ENCODE data around the gene OTUB1. TPM values are rescaled to one million over a fixed set of nuclear protein-coding genes. Genes with fewer than 3 reads are reported as not detected.
"Not testable (repeated sequence)": the region's sequence is repeated elsewhere in the genome, so short reads cannot be mapped to it uniquely, and the experiment has no call there.

Gene OTUB1
- polyA plus RNA-seq, 2 donors: 54.6 to 91.5 TPM

DNA sequence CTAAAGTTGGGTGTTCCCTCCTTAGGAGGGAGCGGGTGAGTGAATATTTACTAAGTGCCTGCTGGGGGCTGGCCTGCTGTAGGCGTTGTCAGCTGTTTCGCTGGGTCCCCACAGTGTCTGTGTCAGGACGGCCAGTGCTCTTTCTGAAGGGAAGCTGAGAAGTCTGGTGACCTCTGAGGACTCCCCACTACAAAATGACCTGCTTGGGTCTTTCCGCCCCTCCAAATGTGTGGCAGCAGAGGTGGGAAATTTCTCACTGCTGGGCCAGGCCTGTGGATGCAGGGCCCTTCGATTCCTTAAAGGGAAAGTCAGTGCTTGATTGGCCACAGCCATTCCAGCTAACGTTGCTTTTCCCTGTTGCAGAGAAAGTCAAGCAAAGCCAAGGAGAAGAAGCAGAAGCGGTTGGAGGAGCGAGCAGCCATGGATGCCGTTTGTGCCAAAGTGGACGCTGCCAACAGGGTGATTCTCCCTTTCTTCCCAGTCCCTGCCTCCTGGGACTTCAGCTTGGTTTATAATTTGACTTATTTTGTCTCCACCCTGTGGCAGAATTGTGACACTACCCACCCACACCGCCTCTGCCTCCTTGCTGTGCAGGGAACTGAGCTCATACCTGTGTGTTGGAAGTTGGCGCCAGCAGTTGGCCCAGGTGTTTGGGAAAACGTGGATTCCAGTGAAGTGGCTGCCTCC, 40.6 kb upstream of the OTUB1 start:
- H3K36me3 ChIP-seq (ENCODE audit: control insufficient read depth in 2 of 2, insufficient read depth in 2 of 2, low read length in 1 of 2): peaks cover 0 to 9% of the 10 kb centered on the region in 2 donors
- WGBS, 2 donors: 32 to 39% methylated on average over 14 of the region's 14 CpGs
- no peaks in the 10 kb centered on the region for H3K9me3 ChIP-seq (ENCODE audit: control insufficient read depth in 2 of 2, insufficient read depth in 1 of 2, low read depth in 1 of 2, low read length in 1 of 2)
- H3K27me3 ChIP-seq (ENCODE audit: control insufficient read depth in 1 of 2, insufficient read depth in 2 of 2, low read length in 2 of 2): no peaks in the 10 kb centered on the region
- peaks cover 0 to 13% of the 10 kb centered on the region in 2 donors for H3K4me1 ChIP-seq (ENCODE audit: control insufficient read depth in 2 of 2, insufficient read depth in 2 of 2, low read length in 1 of 2)
- peak overlapping the region in 1 of 2 donors; percentile 5 for H3K27ac ChIP-seq (ENCODE audit: low read depth in 2 of 2, low read length in 1 of 2)
- no peak overlapping the region for H3K4me3 ChIP-seq (ENCODE audit: low read depth in 1 of 2, low read length in 2 of 2)

- no peaks in the 10 kb centered on the region for H3K9me3 ChIP-seq (ENCODE audit: control insufficient read depth in 2 of 2, insufficient read depth in 1 of 2, low read depth in 1 of 2, low read length in 1 of 2)
- peaks cover 8 to 18% of the 10 kb centered on the region in 2 donors for H3K36me3 ChIP-seq (ENCODE audit: control insufficient read depth in 2 of 2, insufficient read depth in 2 of 2, low read length in 1 of 2)
- H3K27ac ChIP-seq (ENCODE audit: low read depth in 2 of 2, low read length in 1 of 2): peak overlapping the region; percentile 78 to 88
- no peak overlapping the region for H3K4me3 ChIP-seq (ENCODE audit: low read depth in 1 of 2, low read length in 2 of 2)
- H3K4me1 ChIP-seq (ENCODE audit: control insufficient read depth in 2 of 2, insufficient read depth in 2 of 2, low read length in 1 of 2): peaks cover 0 to 8% of the 10 kb centered on the region in 2 donors
- no peaks in the 10 kb centered on the region for H3K27me3 ChIP-seq (ENCODE audit: control insufficient read depth in 1 of 2, insufficient read depth in 2 of 2, low read length in 2 of 2)
- WGBS, 2 donors: 45 to 56% methylated on average over 20 of the region's 20 CpGs
These were observed 34.3 kb upstream of the OTUB1 start for GRCh38 chr11:63951779-63952536.

DNA sequence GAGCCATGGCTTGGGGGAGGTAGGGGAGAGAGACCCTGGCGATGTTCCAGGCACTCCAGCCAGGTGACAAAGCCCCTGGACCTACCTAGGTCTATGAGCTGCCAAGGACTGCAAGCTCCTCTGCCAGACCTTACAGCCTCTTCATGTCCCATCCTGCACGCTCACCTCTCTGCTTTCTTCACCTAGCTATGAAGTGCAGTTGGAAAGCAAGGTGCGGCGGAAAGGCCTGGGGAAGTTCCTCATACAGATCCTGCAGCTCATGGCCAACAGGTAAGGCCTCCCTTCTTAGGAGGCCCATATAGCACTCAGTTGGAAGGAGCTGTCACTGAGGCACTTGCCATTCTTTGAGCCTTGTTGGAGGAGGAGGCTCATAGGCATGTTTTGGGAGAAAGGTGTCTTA, 33.7 kb upstream of the OTUB1 start:
- peaks cover 0 to 9% of the 10 kb centered on the region in 2 donors for H3K4me1 ChIP-seq (ENCODE audit: control insufficient read depth in 2 of 2, insufficient read depth in 2 of 2, low read length in 1 of 2)
- no peaks in the 10 kb centered on the region for H3K9me3 ChIP-seq (ENCODE audit: control insufficient read depth in 2 of 2, insufficient read depth in 1 of 2, low read depth in 1 of 2, low read length in 1 of 2)
- H3K36me3 ChIP-seq (ENCODE audit: control insufficient read depth in 2 of 2, insufficient read depth in 2 of 2, low read length in 1 of 2): peaks cover 8 to 18% of the 10 kb centered on the region in 2 donors
- H3K27me3 ChIP-seq (ENCODE audit: control insufficient read depth in 1 of 2, insufficient read depth in 2 of 2, low read length in 2 of 2): no peaks in the 10 kb centered on the region
- WGBS, 2 donors: 63 to 81% methylated on average over 4 of the region's 4 CpGs
- no peak overlapping the region for H3K4me3 ChIP-seq (ENCODE audit: low read depth in 1 of 2, low read length in 2 of 2)
- peak overlapping the region; percentile 78 to 88 for H3K27ac ChIP-seq (ENCODE audit: low read depth in 2 of 2, low read length in 1 of 2)

- Histone ChIP-seq H3K9me3 (ENCODE audit: control insufficient read depth in 2 of 2, insufficient read depth in 1 of 2, low read depth in 1 of 2, low read length in 1 of 2) (no peaks in the 10 kb centered on the region), H3K27me3 (ENCODE audit: control insufficient read depth in 1 of 2, insufficient read depth in 2 of 2, low read length in 2 of 2) (no peaks in the 10 kb centered on the region), H3K4me3 (ENCODE audit: low read depth in 1 of 2, low read length in 2 of 2) (no peak overlapping the region), H3K27ac (ENCODE audit: low read depth in 2 of 2, low read length in 1 of 2) (no peak overlapping the region), H3K4me1 (ENCODE audit: control insufficient read depth in 2 of 2, insufficient read depth in 2 of 2, low read length in 1 of 2) (peaks cover 0 to 15% of the 10 kb centered on the region in 2 donors), H3K36me3 (ENCODE audit: control insufficient read depth in 2 of 2, insufficient read depth in 2 of 2, low read length in 1 of 2) (peaks cover 8 to 18% of the 10 kb centered on the region in 2 donors)
- 52 to 71% methylated on average over 5 of the region's 5 CpGs for WGBS, 2 donors
These were observed 28.2 kb upstream of the OTUB1 start for GRCh38 chr11:63958008-63958407.

DNA sequence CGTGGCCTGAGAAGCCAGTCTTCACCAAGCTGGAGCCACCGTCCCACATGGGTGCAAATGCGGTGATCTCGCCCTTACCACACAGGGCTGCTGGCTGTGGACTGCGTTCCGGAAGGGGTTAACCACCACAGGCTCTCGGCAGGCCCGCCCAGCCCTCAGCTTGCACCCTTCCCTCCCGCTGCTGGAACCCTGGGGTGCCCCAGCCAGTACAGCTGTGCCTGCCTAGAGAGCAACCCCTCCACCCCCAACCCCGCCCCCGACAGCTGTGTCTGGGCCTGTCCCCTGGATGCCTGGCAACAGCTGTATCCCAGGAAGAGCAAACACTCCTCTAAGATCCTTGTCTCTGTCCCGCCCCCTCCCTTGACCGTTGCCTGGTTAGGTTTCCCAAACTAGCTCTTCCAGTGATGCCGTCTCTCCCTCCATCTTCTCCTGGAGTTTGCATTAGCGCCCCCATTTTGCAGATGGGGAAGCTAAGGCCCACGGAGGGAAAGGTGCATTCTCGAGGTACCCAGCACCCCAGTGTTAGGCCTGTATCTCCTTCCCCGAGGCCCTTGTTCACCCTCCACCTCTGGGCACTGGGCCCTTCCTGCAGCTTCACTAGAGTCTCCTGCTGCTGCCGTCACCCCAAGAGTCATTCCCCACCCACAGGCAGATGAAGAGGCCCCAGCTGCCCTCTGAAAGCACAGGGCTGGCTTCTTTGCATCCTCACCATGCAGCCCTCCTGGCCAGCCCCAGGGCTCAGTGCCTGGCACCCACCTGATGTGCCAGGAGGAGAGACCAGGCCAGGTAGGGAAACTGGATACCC, 24.4 kb upstream of the OTUB1 start:
- 22 to 32% methylated on average over 18 to 19 of the region's 19 CpGs for WGBS, 2 donors
- no peaks in the 10 kb centered on the region for H3K36me3 ChIP-seq (ENCODE audit: control insufficient read depth in 2 of 2, insufficient read depth in 2 of 2, low read length in 1 of 2)

DNA sequence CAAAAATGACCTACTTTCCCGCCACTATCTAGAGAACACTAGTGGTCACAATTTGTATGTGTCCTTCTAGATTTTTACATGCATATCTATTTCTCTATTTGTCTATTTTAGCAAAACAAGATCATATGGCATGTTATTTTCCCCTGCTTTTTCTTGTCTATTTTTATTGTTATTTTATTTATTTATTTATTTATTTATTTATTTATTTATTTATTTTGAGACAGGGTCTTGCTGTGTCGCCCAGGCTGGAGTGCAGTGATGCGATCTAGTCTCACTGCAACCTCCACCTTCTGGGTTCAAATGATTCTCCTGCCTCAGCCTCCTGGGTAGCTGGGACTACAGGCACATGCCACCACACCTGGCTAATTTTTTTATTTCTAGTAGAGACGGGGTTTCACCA, 22.3 kb upstream of the OTUB1 start:
- H3K27ac ChIP-seq (ENCODE audit: low read depth in 2 of 2, low read length in 1 of 2); H3K4me3 ChIP-seq (ENCODE audit: low read depth in 1 of 2, low read length in 2 of 2); H3K9me3 ChIP-seq (ENCODE audit: control insufficient read depth in 2 of 2, insufficient read depth in 1 of 2, low read depth in 1 of 2, low read length in 1 of 2); H3K36me3 ChIP-seq (ENCODE audit: control insufficient read depth in 2 of 2, insufficient read depth in 2 of 2, low read length in 1 of 2); H3K27me3 ChIP-seq (ENCODE audit: control insufficient read depth in 1 of 2, insufficient read depth in 2 of 2, low read length in 2 of 2): not testable (repeated sequence)
- 95% methylated on average over 4 of the region's 4 CpGs for WGBS, 2 donors
- peaks cover 0 to 11% of the 10 kb centered on the region in 2 donors for H3K4me1 ChIP-seq (ENCODE audit: control insufficient read depth in 2 of 2, insufficient read depth in 2 of 2, low read length in 1 of 2)

More for the DNA sequence above, 24.4 kb upstream of the OTUB1 start:
- Histone ChIP-seq H3K4me3 (ENCODE audit: low read depth in 1 of 2, low read length in 2 of 2) (no peak overlapping the region), H3K27me3 (ENCODE audit: control insufficient read depth in 1 of 2, insufficient read depth in 2 of 2, low read length in 2 of 2) (no peaks in the 10 kb centered on the region), H3K27ac (ENCODE audit: low read depth in 2 of 2, low read length in 1 of 2) (no peak overlapping the region), H3K4me1 (ENCODE audit: control insufficient read depth in 2 of 2, insufficient read depth in 2 of 2, low read length in 1 of 2) (peaks cover 0 to 15% of the 10 kb centered on the region in 2 donors), H3K9me3 (ENCODE audit: control insufficient read depth in 2 of 2, insufficient read depth in 1 of 2, low read depth in 1 of 2, low read length in 1 of 2) (no peaks in the 10 kb centered on the region)

DNA sequence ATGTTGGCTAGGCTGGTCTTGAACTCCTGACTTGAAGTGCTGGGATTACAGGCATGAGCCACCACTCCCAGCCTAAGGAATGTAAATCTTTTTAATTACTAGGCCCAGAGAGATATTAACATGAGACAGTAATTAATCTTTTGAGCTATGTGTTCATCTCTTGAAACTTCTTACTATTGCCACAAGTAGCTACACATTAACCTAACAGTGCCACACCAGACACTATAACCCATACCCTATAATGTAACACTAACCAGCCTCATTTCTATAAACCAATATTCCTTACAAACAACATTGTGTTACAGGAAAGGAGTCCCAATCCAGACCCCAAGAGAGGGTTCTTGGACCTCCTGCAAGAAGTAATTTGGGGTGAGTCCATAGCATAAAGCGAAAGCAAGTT, 19.8 kb upstream of the OTUB1 start:
- H3K4me3 ChIP-seq (ENCODE audit: low read depth in 1 of 2, low read length in 2 of 2): no peak overlapping the region
- H3K27me3 ChIP-seq (ENCODE audit: control insufficient read depth in 1 of 2, insufficient read depth in 2 of 2, low read length in 2 of 2): no peaks in the 10 kb centered on the region
- peaks cover 0 to 5% of the 10 kb centered on the region in 2 donors for H3K4me1 ChIP-seq (ENCODE audit: control insufficient read depth in 2 of 2, insufficient read depth in 2 of 2, low read length in 1 of 2)
- no peak overlapping the region for H3K27ac ChIP-seq (ENCODE audit: low read depth in 2 of 2, low read length in 1 of 2)
- no peaks in the 10 kb centered on the region for H3K36me3 ChIP-seq (ENCODE audit: control insufficient read depth in 2 of 2, insufficient read depth in 2 of 2, low read length in 1 of 2)
- 96 to 98% methylated on average over 1 of the region's 1 CpG for WGBS, 2 donors
- H3K9me3 ChIP-seq (ENCODE audit: control insufficient read depth in 2 of 2, insufficient read depth in 1 of 2, low read depth in 1 of 2, low read length in 1 of 2): no peaks in the 10 kb centered on the region

GRCh38 chr11:63969461-63969860, 16.8 kb upstream of the OTUB1 start:
- 71 to 79% methylated on average over 2 of the region's 2 CpGs for WGBS, 2 donors
- no peaks in the 10 kb centered on the region for H3K36me3 ChIP-seq (ENCODE audit: control insufficient read depth in 2 of 2, insufficient read depth in 2 of 2, low read length in 1 of 2)

GRCh38 chr11:63970902-63971301, 15.3 kb upstream of the OTUB1 start:
- WGBS, 2 donors: 69 to 76% methylated on average over 5 of the region's 5 CpGs
- Histone ChIP-seq H3K36me3 (ENCODE audit: control insufficient read depth in 2 of 2, insufficient read depth in 2 of 2, low read length in 1 of 2) (no peaks in the 10 kb centered on the region), H3K9me3 (ENCODE audit: control insufficient read depth in 2 of 2, insufficient read depth in 1 of 2, low read depth in 1 of 2, low read length in 1 of 2) (no peaks in the 10 kb centered on the region), H3K4me3 (ENCODE audit: low read depth in 1 of 2, low read length in 2 of 2) (no peak overlapping the region), H3K4me1 (ENCODE audit: control insufficient read depth in 2 of 2, insufficient read depth in 2 of 2, low read length in 1 of 2) (peaks cover under 1 to 2% of the 10 kb centered on the region in 2 donors), H3K27ac (ENCODE audit: low read depth in 2 of 2, low read length in 1 of 2) (no peak overlapping the region), H3K27me3 (ENCODE audit: control insufficient read depth in 1 of 2, insufficient read depth in 2 of 2, low read length in 2 of 2) (no peaks in the 10 kb centered on the region)

More at GRCh38 chr11:63969461-63969860, 16.8 kb upstream of the OTUB1 start:
- Histone ChIP-seq H3K9me3 (ENCODE audit: control insufficient read depth in 2 of 2, insufficient read depth in 1 of 2, low read depth in 1 of 2, low read length in 1 of 2) (no peaks in the 10 kb centered on the region), H3K27me3 (ENCODE audit: control insufficient read depth in 1 of 2, insufficient read depth in 2 of 2, low read length in 2 of 2) (no peaks in the 10 kb centered on the region), H3K4me3 (ENCODE audit: low read depth in 1 of 2, low read length in 2 of 2) (no peak overlapping the region), H3K27ac (ENCODE audit: low read depth in 2 of 2, low read length in 1 of 2) (no peak overlapping the region), H3K4me1 (ENCODE audit: control insufficient read depth in 2 of 2, insufficient read depth in 2 of 2, low read length in 1 of 2) (no peaks in the 10 kb centered on the region)
